GM12878 (cell line): ENCODE results near the gene RPS2. TPM values are rescaled to one million over a fixed set of nuclear protein-coding genes. Genes with fewer than 3 reads are reported as not detected.
A peak's percentile ranks its signal among the peaks of the same experiment; 100 is the strongest.

Source experiments
- CREM ChIP-seq: IDR thresholded peaks from 2 replicates; pipeline ENCODE4 v1.6.1; 2014; ENCODE audit warnings: antibody characterized with exemption, low read depth
- E2F4 ChIP-seq: IDR thresholded peaks from 2 replicates; pipeline ENCODE4 v1.6.1; 2012; ENCODE audit warnings: low read depth, low read length, improper control_type of control experiment
- HCFC1 ChIP-seq: fragments of 150-350 bp; IDR thresholded peaks from 2 replicates; pipeline ENCODE4 v1.6.1; 2014; ENCODE audit warnings: low read length
- HDGF ChIP-seq: fragments of 450-650 bp; IDR thresholded peaks from 2 replicates; pipeline ENCODE4 v1.6.1; 2016; ENCODE audit warnings: antibody characterized with exemption
- KAT2A ChIP-seq: conservative IDR thresholded peaks from 2 replicates; pipeline ENCODE4 v1.6.1; 2011; ENCODE audit warnings: low read depth, low read length; ENCODE audit not compliant: control insufficient read depth
- NFIC ChIP-seq: IDR thresholded peaks from 2 replicates; pipeline ENCODE4 v1.6.1; 2012; ENCODE audit warnings: low read depth, mild to moderate bottlenecking, inconsistent platforms, low read length, moderate library complexity
- NFYA ChIP-seq: IDR thresholded peaks from 2 replicates; pipeline ENCODE4 v1.6.1; 2011; ENCODE audit warnings: low read depth, mild to moderate bottlenecking, low read length, improper control_type of control experiment, borderline replicate concordance
- NR2F1 ChIP-seq: fragments of 450-650 bp; conservative IDR thresholded peaks from 2 replicates; pipeline ENCODE4 v1.6.1; 2017; ENCODE audit warnings: mild to moderate bottlenecking
- POU2F2 ChIP-seq: IDR thresholded peaks from 3 replicates; pipeline ENCODE4 v1.6.1; 2011; ENCODE audit warnings: low read depth, mild to moderate bottlenecking, low read length, borderline replicate concordance
- RB1 ChIP-seq: fragments of 450-650 bp; formaldehyde crosslinking; IDR thresholded peaks from 2 replicates; pipeline ENCODE4 v1.6.1; 2017; ENCODE audit warnings: mild to moderate bottlenecking, borderline replicate concordance
- RELB ChIP-seq: fragments of 450-650 bp; IDR thresholded peaks from 2 replicates; pipeline ENCODE4 v1.6.1; 2017; ENCODE audit warnings: low read depth, mild to moderate bottlenecking, moderate library complexity
- RFX5 ChIP-seq: IDR thresholded peaks from 2 replicates; pipeline ENCODE4 v1.6.1; 2011; ENCODE audit warnings: low read depth, low read length, improper control_type of control experiment
- SMAD5 ChIP-seq: IDR thresholded peaks from 2 replicates; pipeline ENCODE4 v1.6.1; 2016; ENCODE audit warnings: antibody characterized with exemption, low read depth
- STAT1 ChIP-seq: fragments of 450-650 bp; conservative IDR thresholded peaks from 2 replicates; pipeline ENCODE4 v1.6.1; 2014; ENCODE audit warnings: antibody characterized with exemption, mild to moderate bottlenecking
- STAT3 ChIP-seq: IDR thresholded peaks from 2 replicates; pipeline ENCODE4 v1.6.1; 2011; ENCODE audit warnings: low read depth, low read length, improper control_type of control experiment
- TAF1 ChIP-seq: IDR thresholded peaks from 2 replicates; pipeline ENCODE4 v1.6.1; 2011; ENCODE audit warnings: mild to moderate bottlenecking, low read depth, low read length, borderline replicate concordance
- TARDBP ChIP-seq: IDR thresholded peaks from 2 replicates; pipeline ENCODE4 v1.6.1; 2016; ENCODE audit warnings: borderline replicate concordance
- ZBED1 ChIP-seq: IDR thresholded peaks from 2 replicates; pipeline ENCODE4 v1.6.1; 2016; ENCODE audit warnings: borderline replicate concordance
- ZNF217 ChIP-seq: fragments of 450-650 bp; IDR thresholded peaks from 2 replicates; pipeline ENCODE4 v1.6.1; 2017; ENCODE audit warnings: antibody characterized with exemption, mild to moderate bottlenecking
- ZNF274 ChIP-seq: IDR thresholded peaks from one replicate; pipeline ENCODE4 v1.8.0; 2011; ENCODE audit not compliant: insufficient read length, insufficient read depth
- polyA plus RNA-seq, 11 experiments: library from polyadenylated mRNA; depleted of rRNA in 4 of 11; unstranded in 6 of 11; stranded (reverse) in 5 of 11; fragments of >200 nt; fragmentation: Nextera tagmentation in 4 of 11; fragmentation: Illumina TruSeq in 1 of 11; extraction: Ambion mirVana in 4 of 11; extraction: Trizol in 1 of 11; gene quantifications; 1 replicate in 1 of 11; 2 replicates in 10 of 11; pipeline versions ENCODE4 v1.2.1 to v1.2.3, GENCODE V29; 2011 to 2016; ENCODE audit warnings: inconsistent platforms in 2 of 11, missing spikeins in 2 of 11, low read depth in 1 of 11
- total RNA-seq, 4 experiments: library from RNA; depleted of rRNA in 3 of 4; stranded (reverse); fragments of >200 nt in 3 of 4; fragmentation: Illumina TruSeq in 1 of 4; extraction: Trizol in 1 of 4; gene quantifications; 2 replicates each; pipeline versions ENCODE4 v1.2.1 to v1.2.3, GENCODE V29; 2013 to 2021
- TF ChIP-seq, protein P1 (sequence below): fragments of 450-650 bp; IDR thresholded peaks from 2 replicates; pipeline ENCODE4 v1.6.1; 2016; ENCODE audit warnings: mild to moderate bottlenecking, moderate library complexity, borderline replicate concordance
- TF ChIP-seq, protein P2 (sequence below): fragments of 150-350 bp; IDR thresholded peaks from 2 replicates; pipeline ENCODE4 v1.6.1; 2016; ENCODE audit warnings: low read depth, low read length

Gene RPS2
- total and polyA plus RNA-seq, 10 of the 15 experiments (the other 5 are each of a cell fraction or from before 2014, with no cell fraction given), result 1,295 to 7,121 (median 3,933) TPM

DNA sequence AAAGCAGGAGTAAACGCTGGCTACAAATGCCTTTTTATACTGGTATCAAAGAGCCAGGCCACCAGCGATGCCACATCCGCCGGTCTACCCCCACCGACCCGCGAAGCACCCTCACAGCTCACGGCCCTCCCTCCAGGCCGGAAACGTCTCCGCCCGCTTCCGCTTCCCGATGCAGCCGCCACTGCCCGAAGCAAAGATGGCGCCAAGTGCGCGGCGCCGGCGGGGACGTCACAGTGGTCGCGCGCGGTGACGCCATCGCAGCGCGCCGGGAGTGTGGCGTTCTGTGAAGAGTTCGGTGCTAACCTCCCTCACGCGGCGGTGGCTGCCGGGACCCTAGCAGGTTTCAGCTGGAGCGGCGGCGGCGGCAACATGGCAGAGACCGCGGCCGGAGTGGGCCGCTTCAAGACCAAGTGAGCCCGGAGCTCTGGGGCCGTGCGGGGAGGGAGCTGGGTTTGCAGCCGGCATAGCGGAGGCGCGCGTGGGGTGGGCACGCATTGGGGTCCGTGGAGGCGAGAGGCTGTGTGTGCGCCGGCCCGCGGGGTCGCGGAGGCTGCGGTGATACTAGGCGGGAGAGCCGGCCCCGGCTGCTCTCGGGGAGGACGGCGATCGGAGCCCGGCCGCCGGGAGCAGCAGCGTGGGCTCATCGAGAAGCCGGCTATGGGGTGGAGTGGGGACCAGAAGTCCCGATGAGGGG lies 7.3 kb upstream of the RPS2 start, which contains the start of gene TBL3 (continued):
- TF ChIP-seq RFX5, result peak; percentile 48; the same call in 1 of the 2 replicates
- TF ChIP-seq, protein P1, sequence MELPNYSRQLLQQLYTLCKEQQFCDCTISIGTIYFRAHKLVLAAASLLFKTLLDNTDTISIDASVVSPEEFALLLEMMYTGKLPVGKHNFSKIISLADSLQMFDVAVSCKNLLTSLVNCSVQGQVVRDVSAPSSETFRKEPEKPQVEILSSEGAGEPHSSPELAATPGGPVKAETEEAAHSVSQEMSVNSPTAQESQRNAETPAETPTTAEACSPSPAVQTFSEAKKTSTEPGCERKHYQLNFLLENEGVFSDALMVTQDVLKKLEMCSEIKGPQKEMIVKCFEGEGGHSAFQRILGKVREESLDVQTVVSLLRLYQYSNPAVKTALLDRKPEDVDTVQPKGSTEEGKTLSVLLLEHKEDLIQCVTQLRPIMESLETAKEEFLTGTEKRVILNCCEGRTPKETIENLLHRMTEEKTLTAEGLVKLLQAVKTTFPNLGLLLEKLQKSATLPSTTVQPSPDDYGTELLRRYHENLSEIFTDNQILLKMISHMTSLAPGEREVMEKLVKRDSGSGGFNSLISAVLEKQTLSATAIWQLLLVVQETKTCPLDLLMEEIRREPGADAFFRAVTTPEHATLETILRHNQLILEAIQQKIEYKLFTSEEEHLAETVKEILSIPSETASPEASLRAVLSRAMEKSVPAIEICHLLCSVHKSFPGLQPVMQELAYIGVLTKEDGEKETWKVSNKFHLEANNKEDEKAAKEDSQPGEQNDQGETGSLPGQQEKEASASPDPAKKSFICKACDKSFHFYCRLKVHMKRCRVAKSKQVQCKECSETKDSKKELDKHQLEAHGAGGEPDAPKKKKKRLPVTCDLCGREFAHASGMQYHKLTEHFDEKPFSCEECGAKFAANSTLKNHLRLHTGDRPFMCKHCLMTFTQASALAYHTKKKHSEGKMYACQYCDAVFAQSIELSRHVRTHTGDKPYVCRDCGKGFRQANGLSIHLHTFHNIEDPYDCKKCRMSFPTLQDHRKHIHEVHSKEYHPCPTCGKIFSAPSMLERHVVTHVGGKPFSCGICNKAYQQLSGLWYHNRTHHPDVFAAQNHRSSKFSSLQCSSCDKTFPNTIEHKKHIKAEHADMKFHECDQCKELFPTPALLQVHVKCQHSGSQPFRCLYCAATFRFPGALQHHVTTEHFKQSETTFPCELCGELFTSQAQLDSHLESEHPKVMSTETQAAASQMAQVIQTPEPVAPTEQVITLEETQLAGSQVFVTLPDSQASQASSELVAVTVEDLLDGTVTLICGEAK, result peak; percentile 93
- no peak for TF ChIP-seq NFYA
- TF ChIP-seq STAT3, result no peak
- no peak for TF ChIP-seq NFIC
- TF ChIP-seq ZNF274, result no peak
- TF ChIP-seq SMAD5, result peak; percentile 77
- TF ChIP-seq ZBED1, result no peak
- peak; percentile 99 for TF ChIP-seq HCFC1
- peak; percentile 98 for TF ChIP-seq STAT1
- no peak for TF ChIP-seq HDGF
- peak; percentile 100 for TF ChIP-seq CREM
- TF ChIP-seq, protein P2, sequence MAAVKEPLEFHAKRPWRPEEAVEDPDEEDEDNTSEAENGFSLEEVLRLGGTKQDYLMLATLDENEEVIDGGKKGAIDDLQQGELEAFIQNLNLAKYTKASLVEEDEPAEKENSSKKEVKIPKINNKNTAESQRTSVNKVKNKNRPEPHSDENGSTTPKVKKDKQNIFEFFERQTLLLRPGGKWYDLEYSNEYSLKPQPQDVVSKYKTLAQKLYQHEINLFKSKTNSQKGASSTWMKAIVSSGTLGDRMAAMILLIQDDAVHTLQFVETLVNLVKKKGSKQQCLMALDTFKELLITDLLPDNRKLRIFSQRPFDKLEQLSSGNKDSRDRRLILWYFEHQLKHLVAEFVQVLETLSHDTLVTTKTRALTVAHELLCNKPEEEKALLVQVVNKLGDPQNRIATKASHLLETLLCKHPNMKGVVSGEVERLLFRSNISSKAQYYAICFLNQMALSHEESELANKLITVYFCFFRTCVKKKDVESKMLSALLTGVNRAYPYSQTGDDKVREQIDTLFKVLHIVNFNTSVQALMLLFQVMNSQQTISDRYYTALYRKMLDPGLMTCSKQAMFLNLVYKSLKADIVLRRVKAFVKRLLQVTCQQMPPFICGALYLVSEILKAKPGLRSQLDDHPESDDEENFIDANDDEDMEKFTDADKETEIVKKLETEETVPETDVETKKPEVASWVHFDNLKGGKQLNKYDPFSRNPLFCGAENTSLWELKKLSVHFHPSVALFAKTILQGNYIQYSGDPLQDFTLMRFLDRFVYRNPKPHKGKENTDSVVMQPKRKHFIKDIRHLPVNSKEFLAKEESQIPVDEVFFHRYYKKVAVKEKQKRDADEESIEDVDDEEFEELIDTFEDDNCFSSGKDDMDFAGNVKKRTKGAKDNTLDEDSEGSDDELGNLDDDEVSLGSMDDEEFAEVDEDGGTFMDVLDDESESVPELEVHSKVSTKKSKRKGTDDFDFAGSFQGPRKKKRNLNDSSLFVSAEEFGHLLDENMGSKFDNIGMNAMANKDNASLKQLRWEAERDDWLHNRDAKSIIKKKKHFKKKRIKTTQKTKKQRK, result no peak
- TF ChIP-seq RELB, result peak; percentile 94
- TF ChIP-seq RB1, result peak; percentile 81; the same call in 1 of the 2 replicates
- peak; percentile 98 for TF ChIP-seq TARDBP
- no peak for TF ChIP-seq KAT2A
- TF ChIP-seq NR2F1, result peak; percentile 64; the same call in 1 of the 2 replicates
- TF ChIP-seq POU2F2, result peak; percentile 53; the same call in 2 of the 3 replicates
- peak; percentile 87 for TF ChIP-seq TAF1
- no peak for TF ChIP-seq E2F4
- TF ChIP-seq ZNF217, result no peak
